HG03066 (cell line): ENCODE data around the gene ZNF391.
"Not testable (repeated sequence)": the region's sequence is repeated elsewhere in the genome, so short reads cannot be mapped to it uniquely, and the experiment has no call there.

Experiments used
- ATAC-seq: cut with Tn5 transposase; IDR thresholded peaks from one replicate; pipeline ENCODE4 v1.9.1; 2021; ENCODE audit warnings: low read depth; ENCODE audit not compliant: unreplicated experiment

ZNF391 gene

GRCh38 chr6:27419363-27419762 is 30.8 kb downstream of the ZNF391 start:
- ATAC-seq = no peak

GRCh38 chr6:27422651-27423332 is 34.2 kb downstream of the ZNF391 start:
- no peak for ATAC-seq

GRCh38 chr6:27424851-27425250 is 36.3 kb downstream of the ZNF391 start:
- not testable (repeated sequence) for ATAC-seq

- ATAC-seq = no peak
Observed at GRCh38 chr6:27426045-27426620, 37.6 kb downstream of the ZNF391 start.

GRCh38 chr6:27428502-27428901 is 39.9 kb downstream of the ZNF391 start:
- ATAC-seq = no peak

GRCh38 chr6:27428966-27429365 is 40.4 kb downstream of the ZNF391 start:
- no peak for ATAC-seq

- ATAC-seq = no peak
Observed at GRCh38 chr6:27433714-27434113, 45.2 kb downstream of the ZNF391 start.

- no peak for ATAC-seq
Observed at GRCh38 chr6:27439371-27439770, 50.8 kb downstream of the ZNF391 start.

GRCh38 chr6:27441001-27441400 is 52.4 kb downstream of the ZNF391 start:
- no peak for ATAC-seq

GRCh38 chr6:27442932-27443331 is 54.4 kb downstream of the ZNF391 start:
- no peak for ATAC-seq

- ATAC-seq = no peak
Observed at GRCh38 chr6:27448456-27448855, 59.9 kb downstream of the ZNF391 start.

- ATAC-seq = no peak
Observed at GRCh38 chr6:27451660-27452390, 63.3 kb downstream of the ZNF391 start.

- ATAC-seq = no peak
Observed at GRCh38 chr6:27452496-27452897, 63.9 kb downstream of the ZNF391 start.
